Esophagus muscularis mucosa (tissue), 4 donors: Measurements from ENCODE around the gene IRS1.

Experiments used
- EP300 ChIP-seq: sonication (generic); formaldehyde crosslinking; IDR thresholded peaks from one replicate; pipeline ENCODE4 v1.6.1; 2017; ENCODE audit warnings: antibody characterized with exemption
- POLR2A ChIP-seq: fragments of 450-650 bp; IDR thresholded peaks from one replicate; pipeline ENCODE4 v1.6.1; 2017; ENCODE audit warnings: antibody characterized with exemption, moderate library complexity, mild to moderate bottlenecking, low read depth
- POLR2AphosphoS5 ChIP-seq, 2 donors: sonication (generic); formaldehyde crosslinking; IDR thresholded peaks; one replicate each; pipeline ENCODE4 v1.6.1; 2017; ENCODE audit warnings: antibody characterized with exemption in 2 of 2
- TF ChIP-seq, protein P1 (sequence below), 3 experiments: fragments of 200-600 bp in 2 of 3; fragments of 450-650 bp in 1 of 3; sonication (generic) in 2 of 3; IDR thresholded peaks; one replicate each; pipeline ENCODE4 v1.5.1; 2017 to 2019; ENCODE audit warnings: antibody characterized with exemption in 3 of 3, mild to moderate bottlenecking in 2 of 3, moderate library complexity in 1 of 3

DNA sequence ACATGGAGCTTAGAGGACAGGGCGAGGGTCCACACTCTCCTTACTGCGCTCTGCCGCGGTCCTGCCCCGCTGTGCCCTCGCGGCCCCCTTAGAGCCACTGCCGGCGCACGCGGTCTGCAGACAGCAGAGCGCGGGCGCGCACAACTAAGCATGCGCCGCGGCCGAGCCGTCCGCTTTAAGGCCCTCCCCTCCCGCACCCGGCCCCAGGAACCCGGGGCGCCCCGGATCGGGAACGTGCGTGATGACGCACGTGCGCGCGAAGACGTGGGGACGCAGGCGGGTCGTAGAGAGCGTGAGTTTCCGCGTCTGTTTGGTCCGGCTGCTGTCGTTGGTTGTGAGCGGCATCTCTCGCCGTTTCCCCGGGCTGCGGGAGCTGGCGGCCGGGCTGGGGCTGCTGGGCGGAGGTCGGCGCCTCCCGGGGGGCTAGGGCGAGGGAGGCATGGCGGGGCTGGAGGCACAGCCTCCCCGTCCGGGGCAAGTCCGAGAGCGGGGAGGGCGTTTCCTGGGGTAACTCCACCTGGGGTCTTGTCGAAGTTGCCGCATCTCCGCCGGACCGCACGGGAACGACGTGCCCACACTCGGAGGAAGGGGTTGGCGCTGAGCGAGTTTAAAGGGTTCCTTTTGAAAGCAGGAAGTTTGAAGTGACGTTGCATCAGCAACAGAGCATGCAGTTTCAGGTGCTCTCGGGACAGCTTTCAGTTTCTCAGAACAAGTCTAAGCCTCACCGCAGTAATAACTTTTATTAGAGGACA lies 36.4 kb upstream of the IRS1 start, which contains the start of gene RHBDD1:
- peak; percentile 94 to 98 for TF ChIP-seq POLR2AphosphoS5 (IDR thresholded peaks at IDR 0.05)
- TF ChIP-seq, protein P1, sequence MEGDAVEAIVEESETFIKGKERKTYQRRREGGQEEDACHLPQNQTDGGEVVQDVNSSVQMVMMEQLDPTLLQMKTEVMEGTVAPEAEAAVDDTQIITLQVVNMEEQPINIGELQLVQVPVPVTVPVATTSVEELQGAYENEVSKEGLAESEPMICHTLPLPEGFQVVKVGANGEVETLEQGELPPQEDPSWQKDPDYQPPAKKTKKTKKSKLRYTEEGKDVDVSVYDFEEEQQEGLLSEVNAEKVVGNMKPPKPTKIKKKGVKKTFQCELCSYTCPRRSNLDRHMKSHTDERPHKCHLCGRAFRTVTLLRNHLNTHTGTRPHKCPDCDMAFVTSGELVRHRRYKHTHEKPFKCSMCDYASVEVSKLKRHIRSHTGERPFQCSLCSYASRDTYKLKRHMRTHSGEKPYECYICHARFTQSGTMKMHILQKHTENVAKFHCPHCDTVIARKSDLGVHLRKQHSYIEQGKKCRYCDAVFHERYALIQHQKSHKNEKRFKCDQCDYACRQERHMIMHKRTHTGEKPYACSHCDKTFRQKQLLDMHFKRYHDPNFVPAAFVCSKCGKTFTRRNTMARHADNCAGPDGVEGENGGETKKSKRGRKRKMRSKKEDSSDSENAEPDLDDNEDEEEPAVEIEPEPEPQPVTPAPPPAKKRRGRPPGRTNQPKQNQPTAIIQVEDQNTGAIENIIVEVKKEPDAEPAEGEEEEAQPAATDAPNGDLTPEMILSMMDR (IDR thresholded peaks at IDR 0.05): peak in 1 of 3 experiments; percentile 18
- TF ChIP-seq EP300: peak; percentile 32
- TF ChIP-seq POLR2A: no peak
